ENCODE measurements around the gene UCK2. TPM values are rescaled to one million over a fixed set of nuclear protein-coding genes. Genes with fewer than 3 reads are reported as not detected.
A peak's percentile ranks its signal among the peaks of the same experiment; 100 is the strongest.

UCK2 gene
- total and polyA plus RNA-seq, 11 donors: 4.5 to 53.7 (median 13.9) TPM

DNA sequence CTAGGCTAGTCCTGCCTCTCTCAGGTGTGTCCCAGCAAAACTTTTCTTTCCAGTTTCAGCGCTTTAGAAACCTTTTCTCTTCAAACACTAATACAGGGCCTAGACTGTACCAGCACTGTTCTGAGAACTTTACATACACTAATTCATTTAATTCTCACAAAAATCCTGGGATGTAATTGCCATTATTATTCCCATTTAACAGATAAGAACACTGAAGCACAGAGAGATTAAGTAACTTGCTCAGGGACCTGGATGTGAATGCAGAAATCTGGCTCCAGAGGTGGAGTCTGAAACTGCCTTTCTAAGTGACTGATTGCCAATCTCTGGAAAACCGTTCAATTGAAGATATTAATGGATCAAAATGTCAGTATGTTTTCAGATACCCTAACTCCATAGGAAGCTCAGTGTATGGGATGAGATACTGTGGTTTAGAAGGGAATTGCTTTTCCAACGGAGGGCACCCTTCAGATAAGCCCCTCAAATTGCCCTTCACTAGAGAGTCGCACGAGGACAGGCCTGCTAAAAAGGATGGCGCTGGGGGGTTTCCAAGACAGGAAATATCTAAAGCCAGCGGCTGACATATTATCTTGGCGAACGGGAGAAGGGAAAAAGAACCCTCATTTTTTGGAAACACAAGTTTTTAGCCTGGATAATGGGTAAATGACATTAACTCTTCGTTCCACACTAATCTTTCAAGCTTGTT lies 698 bp upstream of the UCK2 start:
- peak overlapping the region; percentile 77 to 98 (median 86) for H3K4me3 ChIP-seq
- WGBS, 4 donors: 18 to 27% (median 21%) methylated on average over 10 of the region's 10 CpGs

DNA sequence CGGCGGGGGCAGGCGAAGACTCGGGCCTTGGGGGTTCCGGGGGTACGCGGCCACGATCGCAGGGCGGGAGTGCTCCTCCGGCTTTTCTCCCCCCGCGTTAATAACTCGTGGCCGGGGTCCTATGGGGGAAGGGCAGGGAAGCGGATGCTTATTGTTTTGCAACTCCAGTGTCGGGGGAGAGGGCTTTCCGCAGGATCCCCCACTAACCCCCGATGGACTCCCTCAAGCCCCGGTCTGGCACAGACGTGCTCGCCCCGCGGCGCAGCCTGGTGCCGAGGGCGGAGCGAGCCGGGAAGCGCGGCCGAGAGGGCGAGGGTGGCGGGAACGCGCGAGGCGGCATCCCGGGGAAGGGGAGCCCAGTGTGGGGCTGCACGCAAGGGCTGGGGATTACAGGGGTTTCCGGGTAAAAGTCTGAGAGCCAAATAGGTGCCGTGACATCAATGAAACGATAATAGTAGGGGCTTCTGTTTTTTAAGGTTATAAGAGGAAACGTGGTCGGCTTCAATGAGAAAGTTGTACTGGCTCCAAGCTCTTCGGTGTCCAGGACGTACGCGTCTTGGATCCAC lies 772 bp downstream of the UCK2 start:
- ATAC-seq: peak in 3 of 4 donors; percentile 50 to 64 (median 53)
- intact Hi-C loops (cut with DNase I): loop anchor here in 8 of 10 donors (5.0 to 10.0 kb wide), 7 partner anchors 53 to 84 kb away; partner anchors contain the start of gene TMCO1 (in 3 of the 8)
- TF ChIP-seq POLR2A (IDR thresholded peaks at IDR 0.05): no peak
- TF ChIP-seq, protein P1, sequence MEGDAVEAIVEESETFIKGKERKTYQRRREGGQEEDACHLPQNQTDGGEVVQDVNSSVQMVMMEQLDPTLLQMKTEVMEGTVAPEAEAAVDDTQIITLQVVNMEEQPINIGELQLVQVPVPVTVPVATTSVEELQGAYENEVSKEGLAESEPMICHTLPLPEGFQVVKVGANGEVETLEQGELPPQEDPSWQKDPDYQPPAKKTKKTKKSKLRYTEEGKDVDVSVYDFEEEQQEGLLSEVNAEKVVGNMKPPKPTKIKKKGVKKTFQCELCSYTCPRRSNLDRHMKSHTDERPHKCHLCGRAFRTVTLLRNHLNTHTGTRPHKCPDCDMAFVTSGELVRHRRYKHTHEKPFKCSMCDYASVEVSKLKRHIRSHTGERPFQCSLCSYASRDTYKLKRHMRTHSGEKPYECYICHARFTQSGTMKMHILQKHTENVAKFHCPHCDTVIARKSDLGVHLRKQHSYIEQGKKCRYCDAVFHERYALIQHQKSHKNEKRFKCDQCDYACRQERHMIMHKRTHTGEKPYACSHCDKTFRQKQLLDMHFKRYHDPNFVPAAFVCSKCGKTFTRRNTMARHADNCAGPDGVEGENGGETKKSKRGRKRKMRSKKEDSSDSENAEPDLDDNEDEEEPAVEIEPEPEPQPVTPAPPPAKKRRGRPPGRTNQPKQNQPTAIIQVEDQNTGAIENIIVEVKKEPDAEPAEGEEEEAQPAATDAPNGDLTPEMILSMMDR (IDR thresholded peaks at IDR 0.05): peak in 1 of 12 donors; percentile 23
- 0 to 1% (median 1%) methylated on average over 39 to 49 of the region's 49 CpGs for WGBS, 4 donors
- peaks cover 0 to 28% (median 10%) of the 10 kb centered on the region in 12 donors for H3K4me1 ChIP-seq
- H3K27me3 ChIP-seq: no peaks in the 10 kb centered on the region
- H3K36me3 ChIP-seq: no peaks in the 10 kb centered on the region
- peak overlapping the region; percentile 67 to 93 (median 88) for H3K27ac ChIP-seq
- DNase-seq: peak; percentile 24 to 72 (median 38)
- H3K9me3 ChIP-seq: no peaks in the 10 kb centered on the region
- H3K4me3 ChIP-seq: peak overlapping the region; percentile 77 to 98 (median 86)

More for the DNA sequence above, 698 bp upstream of the UCK2 start:
- Histone ChIP-seq H3K27me3 (no peaks in the 10 kb centered on the region), H3K27ac (peak overlapping the region; percentile 67 to 93 (median 88)), H3K36me3 (no peaks in the 10 kb centered on the region), H3K9me3 (no peaks in the 10 kb centered on the region), H3K4me1 (peaks cover 0 to 24% (median 10%) of the 10 kb centered on the region in 12 donors)
- no peak for DNase-seq
- ATAC-seq: no peak
- intact Hi-C loops (cut with DNase I): loop anchor here in 8 of 10 donors (1.0 to 10.0 kb wide), 9 partner anchors 52 to 86 kb away; partner anchors contain the start of gene TMCO1 (in 5 of the 8)
- no peak for TF ChIP-seq POLR2A (IDR thresholded peaks at IDR 0.05)
- TF ChIP-seq, protein P1 (IDR thresholded peaks at IDR 0.05): no peak

DNA sequence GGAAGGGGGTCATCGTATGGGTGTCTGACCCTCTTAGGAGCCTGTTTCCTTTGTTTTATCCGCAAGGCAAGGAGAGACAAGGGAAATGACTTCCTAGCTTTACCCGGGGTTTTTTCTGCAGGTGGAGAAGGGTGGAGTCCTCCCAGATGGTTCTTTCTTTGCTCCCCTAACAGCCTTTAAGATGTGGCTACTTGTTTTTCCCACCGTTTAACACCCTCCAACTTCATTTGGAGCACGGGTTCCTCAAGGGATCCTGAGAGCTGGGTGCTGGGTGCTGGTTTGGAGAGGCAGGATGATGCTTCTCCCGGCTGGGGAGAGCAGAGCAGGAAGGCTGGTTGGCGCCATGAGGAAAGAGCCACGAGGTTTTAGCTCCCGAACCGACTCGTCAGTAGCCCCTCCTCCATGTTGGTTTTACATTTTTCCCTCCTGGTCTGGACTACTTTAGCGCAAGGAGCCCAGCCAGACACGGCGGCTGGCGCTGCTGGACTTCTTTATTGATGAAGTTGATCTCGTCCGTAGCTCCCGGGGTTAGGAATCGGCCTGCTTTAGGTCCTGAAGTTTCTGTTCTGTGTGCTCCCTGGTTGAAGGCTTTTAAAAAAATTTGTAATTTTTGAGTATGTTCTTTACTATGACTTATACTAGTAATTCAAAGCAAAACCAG lies 1.4 kb downstream of the UCK2 start:
- intact Hi-C loops (cut with DNase I): loop anchor here in 8 of 10 donors (5.0 to 10.0 kb wide), 7 partner anchors 54 to 84 kb away; partner anchors contain the start of gene TMCO1 (in 3 of the 8)
- H3K27ac ChIP-seq: peak overlapping the region; percentile 19 to 93 (median 88)
- WGBS, 4 donors: 1 to 2% (median 1%) methylated on average over 18 to 19 of the region's 19 CpGs
- H3K9me3 ChIP-seq: no peaks in the 10 kb centered on the region
- DNase-seq (peak in 4 of 5 donors; percentile 37 to 47 (median 38)), ATAC-seq (peak; percentile 14 to 57 (median 46))
- TF ChIP-seq, protein P1 (IDR thresholded peaks at IDR 0.05): no peak
- no peak for TF ChIP-seq POLR2A (IDR thresholded peaks at IDR 0.05)
- H3K4me1 ChIP-seq: peaks cover 0 to 28% (median 10%) of the 10 kb centered on the region in 12 donors
- no peaks in the 10 kb centered on the region for H3K36me3 ChIP-seq
- H3K4me3 ChIP-seq: peak overlapping the region; percentile 77 to 98 (median 86)
- H3K27me3 ChIP-seq: no peaks in the 10 kb centered on the region

Measured in heart left ventricle (tissue), 16 donors.